ENCODE results near the gene FOXK1. TPM values are rescaled to one million over a fixed set of nuclear protein-coding genes. Genes with fewer than 3 reads are reported as not detected.
"Not testable (repeated sequence)": the region's sequence is repeated elsewhere in the genome, so short reads cannot be mapped to it uniquely, and the experiment has no call there.

The FOXK1 gene
- total RNA-seq, 2 donors from 2014 or later, result 35.6 to 48.1 TPM

DNA sequence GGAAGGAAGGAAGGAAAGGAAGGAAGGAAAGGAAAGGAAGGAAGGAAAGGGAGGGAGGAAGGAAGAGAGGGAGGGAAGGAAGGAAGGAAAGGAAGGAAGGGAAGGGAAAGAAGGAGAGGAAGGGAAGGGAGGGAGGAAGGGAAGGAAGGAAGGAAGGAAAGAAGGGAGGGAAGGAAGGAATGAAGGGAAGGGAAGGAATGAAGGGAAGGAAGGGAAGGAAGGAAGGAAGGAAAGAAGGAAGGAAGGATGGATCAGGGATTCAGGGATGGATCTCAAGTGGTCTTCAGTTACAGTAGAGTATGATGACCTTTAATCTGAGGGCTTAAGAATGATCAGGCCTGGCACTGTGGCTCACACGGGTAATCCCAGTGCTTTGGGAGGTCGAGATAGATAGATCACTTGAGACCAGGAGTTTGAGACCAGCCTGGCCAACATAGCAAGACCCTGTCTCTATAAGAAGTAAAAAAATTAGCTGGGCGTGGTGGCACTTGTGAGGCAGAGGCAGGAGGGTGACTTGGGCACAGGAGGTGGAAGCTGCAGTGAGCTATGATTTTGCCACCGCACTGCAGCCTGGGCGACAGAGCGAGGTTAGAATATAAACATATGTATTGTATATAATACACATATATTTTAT, 760 bp upstream of the FOXK1 start:
- peaks cover 6% of the 10 kb centered on the region for H3K36me3 Mint-ChIP-seq
- ATAC-seq, result no peak
- no peak for DNase-seq (ENCODE audit: low spot score)
- peak overlapping the region; percentile 73 to 87 for H3K27ac Mint-ChIP-seq
- H3K9me3 Mint-ChIP-seq, result no peaks in the 10 kb centered on the region
- peak overlapping the region; percentile 74 for H3K4me3 Mint-ChIP-seq
- H3K4me1 Mint-ChIP-seq (ENCODE audit: low read depth in 2 of 2), result peaks cover 14 to 19% of the 10 kb centered on the region in 2 donors
- no peaks in the 10 kb centered on the region for H3K27me3 Mint-ChIP-seq

DNA sequence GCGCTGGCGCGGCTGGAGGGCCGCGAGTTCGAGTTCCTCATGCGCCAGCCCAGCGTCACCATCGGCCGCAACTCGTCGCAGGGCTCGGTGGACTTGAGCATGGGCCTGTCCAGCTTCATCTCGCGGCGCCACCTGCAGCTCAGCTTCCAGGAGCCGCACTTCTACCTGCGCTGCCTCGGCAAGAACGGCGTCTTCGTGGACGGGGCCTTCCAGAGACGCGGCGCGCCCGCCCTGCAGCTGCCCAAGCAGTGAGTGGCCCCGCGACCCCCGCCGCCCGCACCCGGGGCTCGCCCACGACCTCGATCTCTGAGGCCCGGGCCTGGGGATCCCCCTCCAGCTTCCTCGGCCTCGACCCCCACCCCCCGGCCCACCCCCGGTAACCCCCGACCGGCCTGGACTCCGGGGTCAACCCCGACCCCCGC, 537 bp downstream of the FOXK1 start:
- Mint-ChIP-seq H3K27ac (peak overlapping the region; percentile 92 to 96), H3K36me3 (peaks cover 6% of the 10 kb centered on the region), H3K4me3 (peak overlapping the region; percentile 96), H3K9me3 (no peaks in the 10 kb centered on the region), H3K27me3 (no peaks in the 10 kb centered on the region), H3K4me1 (ENCODE audit: low read depth in 2 of 2) (peaks cover 17 to 21% of the 10 kb centered on the region in 2 donors)
- ATAC-seq (peak; percentile 55 to 63), DNase-seq (ENCODE audit: low spot score) (no peak)

DNA sequence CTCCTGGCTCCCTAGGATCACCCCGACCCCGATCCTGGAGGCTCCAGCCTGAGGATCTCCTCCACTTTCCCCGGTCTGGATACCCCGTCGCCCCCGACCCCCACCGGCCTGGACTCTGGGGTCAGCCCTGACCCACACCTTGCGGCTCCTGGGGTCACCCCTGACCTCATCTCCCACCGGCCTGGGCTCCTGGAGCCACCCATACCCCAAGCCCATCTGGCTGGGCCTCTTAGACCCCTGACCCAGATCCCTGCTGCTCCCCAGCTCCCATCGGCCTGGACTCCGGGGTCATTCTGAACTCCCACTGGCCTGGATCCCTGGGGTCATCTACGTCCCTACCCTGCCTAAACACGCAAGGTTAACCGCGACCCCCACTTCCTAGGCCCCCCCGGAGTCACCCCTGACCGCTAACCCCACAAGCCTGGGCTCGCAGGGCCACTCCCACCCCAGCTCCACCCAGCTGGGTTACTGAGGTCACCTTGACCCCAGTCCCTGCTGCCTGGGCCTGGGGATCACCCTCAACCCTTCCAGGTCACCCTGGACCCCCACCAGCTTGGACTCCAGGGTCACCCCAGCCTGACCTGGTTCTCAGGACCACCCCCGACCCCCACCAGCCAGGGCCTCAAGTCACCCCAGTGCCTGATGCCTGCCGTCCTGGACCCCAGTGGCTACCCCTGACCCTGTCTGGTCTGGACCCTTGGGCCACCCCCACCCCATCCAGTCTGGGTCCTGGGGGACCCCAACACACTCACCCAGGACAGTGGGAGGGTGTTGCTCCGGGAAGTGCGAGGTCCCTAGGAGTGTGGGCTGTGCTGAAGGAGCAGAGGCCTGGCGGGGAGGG, 1.2 kb downstream of the FOXK1 start:
- H3K4me3 Mint-ChIP-seq, result peak overlapping the region; percentile 96
- peaks cover 20 to 25% of the 10 kb centered on the region in 2 donors for H3K4me1 Mint-ChIP-seq (ENCODE audit: low read depth in 2 of 2)
- peak overlapping the region; percentile 92 to 96 for H3K27ac Mint-ChIP-seq
- no peaks in the 10 kb centered on the region for H3K27me3 Mint-ChIP-seq
- H3K36me3 Mint-ChIP-seq, result peaks cover 6% of the 10 kb centered on the region
- peak; percentile 7 to 11 for ATAC-seq
- no peak for DNase-seq (ENCODE audit: low spot score)
- H3K9me3 Mint-ChIP-seq, result no peaks in the 10 kb centered on the region

DNA sequence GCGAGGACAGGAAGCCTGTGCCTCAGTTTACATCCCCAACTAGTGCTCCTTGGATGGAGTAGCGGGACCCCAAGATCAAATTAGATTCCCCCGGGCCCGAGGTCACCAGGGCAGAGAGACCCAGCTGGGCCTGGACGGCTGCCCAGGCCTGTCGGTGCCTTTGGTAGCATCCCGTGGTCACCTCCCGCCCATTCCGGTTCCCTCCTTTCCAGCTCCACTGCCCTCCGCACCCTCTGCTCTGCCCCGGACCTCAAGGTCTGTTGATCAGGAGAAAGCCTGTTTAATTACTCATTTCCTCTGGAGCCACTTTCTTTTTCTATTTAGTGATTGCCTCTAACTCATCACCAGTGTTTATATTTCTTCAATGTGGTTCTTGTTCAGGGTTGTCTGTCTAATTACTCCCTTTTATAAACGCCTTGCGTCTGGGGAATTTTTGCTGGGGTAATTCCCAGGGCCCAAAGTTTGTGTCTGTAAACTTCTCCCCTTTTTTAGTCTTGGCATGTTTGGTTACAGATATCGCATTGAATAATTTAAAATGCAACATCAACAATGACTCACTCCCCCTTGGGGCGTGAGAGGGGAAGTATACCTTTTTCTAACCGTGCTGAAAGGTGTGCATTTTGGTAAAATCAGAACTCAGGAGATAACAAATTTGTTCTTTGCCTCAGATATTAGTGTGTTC, 1.9 kb downstream of the FOXK1 start:
- ATAC-seq (peak; percentile 43 to 57), DNase-seq (ENCODE audit: low spot score) (peak; percentile 66)
- Mint-ChIP-seq H3K36me3 (peaks cover 6% of the 10 kb centered on the region), H3K4me3 (peak overlapping the region; percentile 96), H3K4me1 (ENCODE audit: low read depth in 2 of 2) (peaks cover 20 to 30% of the 10 kb centered on the region in 2 donors), H3K27ac (peak overlapping the region; percentile 92 to 96), H3K27me3 (no peaks in the 10 kb centered on the region), H3K9me3 (no peaks in the 10 kb centered on the region)

DNA sequence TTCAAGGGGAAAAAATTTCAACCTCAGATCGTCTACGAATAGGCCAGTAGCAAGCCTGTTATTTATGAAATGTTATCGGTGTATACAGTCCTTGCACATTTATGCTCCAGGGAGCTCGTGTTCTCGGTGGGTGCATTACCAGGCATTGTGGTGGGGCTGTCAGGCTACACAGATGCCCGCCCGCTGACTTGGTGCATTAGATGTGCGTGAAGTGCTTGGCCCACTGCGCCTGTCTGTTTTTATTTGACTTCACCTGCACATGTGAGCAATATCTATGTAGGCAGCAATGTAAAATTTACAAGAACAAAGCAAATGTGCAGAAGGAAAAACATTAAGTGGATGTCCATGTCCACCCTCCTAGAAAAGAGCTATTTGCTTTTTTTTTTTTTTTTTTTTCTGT, 2.8 kb downstream of the FOXK1 start:
- Mint-ChIP-seq H3K4me1 (ENCODE audit: low read depth in 2 of 2) (peaks cover 28 to 33% of the 10 kb centered on the region in 2 donors), H3K9me3 (no peaks in the 10 kb centered on the region), H3K4me3 (peak overlapping the region; percentile 96), H3K27ac (peak overlapping the region; percentile 92 to 96), H3K27me3 (no peaks in the 10 kb centered on the region), H3K36me3 (peaks cover 6% of the 10 kb centered on the region)
- DNase-seq (ENCODE audit: low spot score) (no peak), ATAC-seq (no peak)

DNA sequence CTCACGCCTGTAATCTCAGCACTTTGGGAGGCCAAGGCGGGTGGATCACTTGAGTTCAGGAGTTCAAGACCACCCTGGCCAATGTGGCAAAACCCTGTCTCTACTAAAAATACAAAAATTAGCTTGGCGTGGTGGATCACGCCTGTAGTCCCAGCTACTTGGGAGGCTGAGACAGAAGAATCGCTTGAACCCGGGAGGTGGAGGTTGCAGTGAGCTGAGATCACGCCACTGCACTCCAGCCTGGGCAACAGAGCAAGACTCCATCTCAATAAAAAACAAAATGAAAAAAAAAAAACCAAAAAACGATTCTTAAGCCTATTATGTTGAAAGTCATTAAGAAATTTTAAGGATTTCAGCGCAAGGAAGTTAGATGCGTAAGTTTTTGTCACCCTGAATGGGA, 3.6 kb downstream of the FOXK1 start:
- not testable (repeated sequence) for H3K4me3 Mint-ChIP-seq; H3K36me3 Mint-ChIP-seq; ATAC-seq; DNase-seq (ENCODE audit: low spot score); H3K9me3 Mint-ChIP-seq; H3K27me3 Mint-ChIP-seq
- Mint-ChIP-seq H3K27ac (peak overlapping the region in 1 of 2 donors; percentile 41), H3K4me1 (ENCODE audit: low read depth in 2 of 2) (peaks cover 36 to 40% of the 10 kb centered on the region in 2 donors)

DNA sequence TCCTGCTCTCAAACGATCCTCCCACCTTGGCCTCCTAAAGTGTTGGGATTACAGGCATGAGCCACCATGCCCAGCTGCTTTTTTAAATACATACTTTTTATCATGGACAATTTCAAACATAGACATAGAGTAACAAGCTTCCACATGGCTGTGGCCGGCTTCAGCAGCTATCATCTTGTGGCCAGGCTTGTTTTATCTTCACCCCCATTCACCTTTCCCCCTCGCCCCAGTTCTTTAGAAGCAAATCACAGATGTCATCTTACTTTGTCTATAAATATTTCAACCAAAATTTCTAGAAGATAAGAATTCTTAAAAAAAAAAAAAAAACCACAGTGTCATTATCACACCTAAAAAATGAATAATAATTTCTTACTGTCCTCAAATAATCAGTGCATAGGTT, 5.9 kb downstream of the FOXK1 start:
- peak overlapping the region in 1 of 2 donors; percentile 56 for H3K27ac Mint-ChIP-seq
- H3K36me3 Mint-ChIP-seq, result peaks cover 6% of the 10 kb centered on the region
- no peak for DNase-seq (ENCODE audit: low spot score)
- H3K4me3 Mint-ChIP-seq, result no peak overlapping the region
- H3K27me3 Mint-ChIP-seq, result no peaks in the 10 kb centered on the region
- H3K4me1 Mint-ChIP-seq (ENCODE audit: low read depth in 2 of 2), result peaks cover 44 to 45% of the 10 kb centered on the region in 2 donors
- H3K9me3 Mint-ChIP-seq, result no peaks in the 10 kb centered on the region
- ATAC-seq, result no peak

DNA sequence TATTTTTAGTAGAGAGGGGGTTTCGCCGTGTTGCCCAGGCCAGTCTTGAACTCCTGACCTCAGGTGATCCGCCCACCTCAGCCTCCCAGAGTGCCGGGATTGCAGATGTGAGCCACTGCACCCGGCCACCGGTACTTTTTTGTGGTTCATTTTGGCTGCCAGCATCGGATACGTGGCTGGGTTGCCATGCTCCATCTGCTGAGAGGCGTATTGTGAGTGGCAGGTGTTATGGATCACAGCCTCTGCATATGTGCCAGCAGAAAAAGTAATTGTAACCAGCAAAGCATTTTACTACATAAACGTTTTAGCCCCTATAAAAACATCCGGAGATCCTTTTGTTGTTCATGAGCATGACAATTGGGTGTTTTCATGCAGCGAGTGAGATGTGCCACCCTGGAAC, 7.1 kb downstream of the FOXK1 start:
- Mint-ChIP-seq H3K4me3 (no peak overlapping the region), H3K4me1 (ENCODE audit: low read depth in 2 of 2) (peaks cover 39 to 41% of the 10 kb centered on the region in 2 donors), H3K27ac (peak overlapping the region in 1 of 2 donors; percentile 88), H3K27me3 (no peaks in the 10 kb centered on the region), H3K36me3 (peaks cover 1% of the 10 kb centered on the region), H3K9me3 (no peaks in the 10 kb centered on the region)
- no peak for ATAC-seq
- no peak for DNase-seq (ENCODE audit: low spot score)

DNA sequence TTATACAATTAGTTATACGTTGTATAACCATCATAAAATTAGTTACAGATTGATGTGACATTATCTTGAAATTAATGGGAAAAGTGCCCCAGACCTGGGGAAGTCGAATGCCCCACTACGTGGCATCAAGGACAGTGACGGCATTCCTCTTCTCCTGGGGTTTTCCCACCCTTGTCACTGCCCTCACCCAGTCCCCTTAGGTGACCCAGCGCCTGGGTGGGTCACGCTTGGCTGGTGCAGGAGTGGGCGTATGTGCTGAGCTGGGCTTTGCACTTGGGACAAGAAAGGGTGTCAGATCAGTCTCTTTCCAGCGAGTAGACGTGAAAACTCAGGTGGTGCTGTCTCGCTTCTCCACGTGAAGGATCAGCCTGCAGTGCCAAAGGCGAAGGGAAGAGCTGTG, 7.6 kb downstream of the FOXK1 start:
- H3K27me3 Mint-ChIP-seq, result no peaks in the 10 kb centered on the region
- no peaks in the 10 kb centered on the region for H3K9me3 Mint-ChIP-seq
- no peaks in the 10 kb centered on the region for H3K36me3 Mint-ChIP-seq
- peak overlapping the region in 1 of 2 donors; percentile 88 for H3K27ac Mint-ChIP-seq
- H3K4me1 Mint-ChIP-seq (ENCODE audit: low read depth in 2 of 2), result peaks cover 35 to 39% of the 10 kb centered on the region in 2 donors
- no peak for DNase-seq (ENCODE audit: low spot score)
- no peak for ATAC-seq
- no peak overlapping the region for H3K4me3 Mint-ChIP-seq

DNA sequence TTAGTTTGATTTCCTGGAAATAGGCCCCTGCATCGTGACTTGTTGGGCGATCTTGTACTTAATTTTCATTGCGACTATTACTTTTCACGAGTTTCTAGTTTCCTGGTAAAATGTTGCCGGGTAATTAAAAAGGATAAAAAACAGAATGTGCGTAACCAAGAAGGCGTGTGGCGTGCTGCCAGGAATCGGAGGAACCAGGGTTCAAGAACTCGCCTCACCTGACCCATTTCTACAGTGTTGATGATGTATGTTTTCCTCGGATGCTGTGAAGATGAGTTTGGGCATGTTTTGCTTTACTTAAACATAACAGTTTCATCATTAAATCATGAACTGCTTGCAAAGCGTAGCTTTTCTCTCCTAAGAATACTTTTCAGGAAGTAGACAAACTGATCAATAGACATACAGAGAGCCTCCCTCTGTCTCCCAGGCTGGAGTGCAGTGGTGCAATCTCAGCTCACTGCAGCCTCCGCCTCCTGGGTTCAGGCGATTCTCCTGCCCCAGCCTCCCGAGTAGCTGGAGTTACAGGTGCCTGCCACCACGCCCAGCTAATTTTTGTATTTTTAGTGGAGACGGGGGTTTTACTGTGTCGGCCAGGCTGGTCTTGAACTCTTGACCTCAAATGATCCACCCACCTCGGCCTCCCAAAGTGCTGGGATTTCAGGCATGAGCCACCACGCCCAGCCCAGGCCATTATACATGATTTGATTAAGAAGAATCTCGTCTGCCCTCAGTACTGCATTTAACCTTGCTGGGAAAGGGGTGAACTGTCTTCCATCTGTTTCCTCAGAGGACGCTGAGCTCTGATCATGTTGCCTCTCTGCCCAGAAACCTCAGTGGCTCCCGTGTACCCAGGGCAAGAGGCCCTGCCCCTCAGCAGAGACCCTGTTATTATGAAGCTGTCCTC, 9.1 kb downstream of the FOXK1 start:
- Mint-ChIP-seq H3K27ac (peak overlapping the region in 1 of 2 donors; percentile 88), H3K27me3 (no peaks in the 10 kb centered on the region), H3K36me3 (no peaks in the 10 kb centered on the region), H3K9me3 (no peaks in the 10 kb centered on the region), H3K4me3 (no peak overlapping the region), H3K4me1 (ENCODE audit: low read depth in 2 of 2) (peaks cover 40% of the 10 kb centered on the region in 2 donors)
- no peak for DNase-seq (ENCODE audit: low spot score)
- ATAC-seq, result no peak

DNA sequence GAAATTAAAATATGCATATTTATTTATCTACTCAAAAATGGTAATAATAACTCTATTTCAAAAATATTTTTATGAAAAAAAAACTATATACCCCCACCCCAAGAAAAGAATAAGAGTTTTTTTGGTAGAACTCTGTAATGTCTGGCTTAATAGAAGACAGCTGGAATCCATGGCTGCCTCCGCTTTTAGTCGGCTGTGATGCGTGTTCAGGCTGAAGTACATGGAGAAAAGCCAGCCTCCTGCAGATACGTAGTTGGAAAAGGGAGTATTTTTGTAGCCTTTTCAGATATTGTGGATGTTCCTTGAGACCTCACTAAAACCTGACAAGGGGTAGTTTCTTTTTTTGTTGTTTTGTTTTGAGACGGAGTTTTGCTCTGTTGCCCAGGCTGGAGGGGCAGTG, 10.0 kb downstream of the FOXK1 start:
- H3K27ac Mint-ChIP-seq, result peak overlapping the region in 1 of 2 donors; percentile 57
- H3K4me1 Mint-ChIP-seq (ENCODE audit: low read depth in 2 of 2), result peaks cover 40% of the 10 kb centered on the region in 2 donors
- H3K36me3 Mint-ChIP-seq, result no peaks in the 10 kb centered on the region
- H3K4me3 Mint-ChIP-seq, result no peak overlapping the region
- H3K27me3 Mint-ChIP-seq, result no peaks in the 10 kb centered on the region
- ATAC-seq (no peak), DNase-seq (ENCODE audit: low spot score) (no peak)
- no peaks in the 10 kb centered on the region for H3K9me3 Mint-ChIP-seq

DNA sequence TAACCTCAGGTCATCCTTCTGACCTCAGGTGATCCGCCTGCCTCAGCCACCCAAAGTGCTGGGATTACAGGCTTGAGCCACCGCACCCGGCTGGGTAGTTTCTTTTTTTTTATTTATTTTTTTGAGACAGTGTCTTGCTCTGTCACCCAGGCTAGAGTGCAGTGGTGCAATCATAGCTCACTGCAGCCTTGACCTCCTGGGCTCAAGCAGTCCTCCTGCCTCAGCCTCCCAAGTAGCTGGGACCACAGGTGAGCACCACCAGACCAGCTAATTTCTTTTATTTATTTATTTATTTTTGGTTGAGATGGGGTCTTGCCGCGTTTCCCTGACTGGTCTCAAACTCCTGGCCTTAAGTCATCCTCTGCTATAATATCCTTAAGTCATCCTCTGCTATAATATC, 10.5 kb downstream of the FOXK1 start:
- H3K4me3 Mint-ChIP-seq, ATAC-seq: not testable (repeated sequence)
- H3K27ac Mint-ChIP-seq, result peak overlapping the region in 1 of 2 donors; percentile 57

DNA sequence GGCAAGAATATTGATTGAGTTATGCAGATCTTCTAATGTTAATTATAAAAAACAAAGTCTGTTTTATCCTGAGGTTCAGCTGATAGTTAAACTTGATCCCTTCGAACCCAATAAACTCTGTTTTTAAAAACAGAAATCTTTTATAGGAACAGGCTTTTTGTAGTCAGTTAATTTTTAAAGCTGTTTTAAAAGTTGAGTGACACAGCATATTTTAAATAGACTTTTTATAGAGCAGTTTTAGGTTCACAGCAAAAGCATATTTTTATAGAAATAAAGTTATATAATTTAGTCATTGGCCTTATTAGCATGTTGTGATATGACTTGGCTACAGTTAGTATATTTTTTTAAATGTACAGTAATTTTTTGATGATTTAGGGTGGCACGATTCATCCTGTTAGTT, 11.1 kb downstream of the FOXK1 start:
- H3K4me3 Mint-ChIP-seq, result no peak overlapping the region
- H3K27me3 Mint-ChIP-seq, result no peaks in the 10 kb centered on the region
- ATAC-seq (no peak), DNase-seq (ENCODE audit: low spot score) (no peak)
- H3K9me3 Mint-ChIP-seq, result no peaks in the 10 kb centered on the region
- H3K36me3 Mint-ChIP-seq, result no peaks in the 10 kb centered on the region
- peaks cover 33 to 37% of the 10 kb centered on the region in 2 donors for H3K4me1 Mint-ChIP-seq (ENCODE audit: low read depth in 2 of 2)
- peak overlapping the region in 1 of 2 donors; percentile 57 for H3K27ac Mint-ChIP-seq

More for the DNA sequence above, 10.5 kb downstream of the FOXK1 start:
- DNase-seq (ENCODE audit: low spot score); H3K9me3 Mint-ChIP-seq; H3K27me3 Mint-ChIP-seq; H3K36me3 Mint-ChIP-seq: not testable (repeated sequence)
- H3K4me1 Mint-ChIP-seq (ENCODE audit: low read depth in 2 of 2), result peaks cover 37 to 38% of the 10 kb centered on the region in 2 donors

Data from natural killer cell treated with Interleukin-12 subunit alpha and Interleukin-12 subunit beta and Interleukin-15 and Interleukin-18, amount 100 ng/mL, for 72 hours (primary cell).